Stimulated activated CD4-positive, alpha-beta T cell treated with anti-CD3 and anti-CD28 coated beads, Interleukin-1b, Interleukin-23, amount 100 ng/mL, for 48 hours (primary cell): ENCODE measurements around the gene RAD50.
A peak's percentile ranks its signal among the peaks of the same experiment; 100 is the strongest.
"Not testable (repeated sequence)": the region's sequence is repeated elsewhere in the genome, so short reads cannot be mapped to it uniquely, and the experiment has no call there.

Source experiments
- DNase-seq: peaks from one replicate; pipeline ENCODE4 v3.0.0-alpha.2; 2020

RAD50 gene

DNA sequence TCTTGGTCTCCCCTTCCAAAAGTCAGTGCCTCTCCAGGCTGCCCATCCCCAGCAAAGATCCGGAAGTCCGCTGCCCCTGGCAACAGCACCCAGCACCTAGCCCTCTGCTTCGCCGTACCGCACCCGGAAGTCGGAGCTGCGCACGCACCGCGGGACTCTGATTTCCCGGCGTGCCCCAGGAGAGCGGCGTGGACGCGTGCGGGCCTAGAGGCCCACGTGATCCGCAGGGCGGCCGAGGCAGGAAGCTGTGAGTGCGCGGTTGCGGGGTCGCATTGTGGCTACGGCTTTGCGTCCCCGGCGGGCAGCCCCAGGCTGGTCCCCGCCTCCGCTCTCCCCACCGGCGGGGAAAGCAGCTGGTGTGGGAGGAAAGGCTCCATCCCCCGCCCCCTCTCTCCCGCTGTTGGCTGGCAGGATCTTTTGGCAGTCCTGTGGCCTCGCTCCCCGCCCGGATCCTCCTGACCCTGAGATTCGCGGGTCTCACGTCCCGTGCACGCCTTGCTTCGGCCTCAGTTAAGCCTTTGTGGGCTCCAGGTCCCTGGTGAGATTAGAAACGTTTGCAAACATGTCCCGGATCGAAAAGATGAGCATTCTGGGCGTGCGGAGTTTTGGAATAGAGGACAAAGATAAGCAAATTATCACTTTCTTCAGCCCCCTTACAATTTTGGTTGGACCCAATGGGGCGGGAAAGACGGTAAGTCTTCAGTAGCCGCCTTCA is at the start of gene RAD50:
RAD50 (plus strand) TSS at position 215 of the 715 bp plus-strand sequence; CDS start at position 563, 348 bp downstream.
- peak; percentile 95 for DNase-seq

DNA sequence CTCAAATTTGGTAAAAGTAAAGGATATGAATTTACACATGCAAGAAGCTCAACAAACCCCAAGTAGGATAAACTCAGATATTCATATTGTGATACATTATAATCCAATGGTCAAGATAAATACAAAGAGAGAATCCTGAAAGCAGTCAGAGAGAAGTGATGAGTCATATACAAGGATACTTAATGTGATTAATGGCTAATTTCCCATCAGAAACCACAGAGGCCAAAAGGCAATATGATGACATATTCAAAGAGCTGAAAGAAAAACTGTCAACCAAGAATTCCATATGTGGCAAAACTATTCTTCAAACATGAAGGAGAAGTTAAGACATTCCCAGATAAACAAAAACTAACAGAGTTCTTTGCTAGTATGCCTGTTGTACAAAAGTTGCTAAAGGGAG is 46.7 kb upstream of the RAD50 start:
- DNase-seq: no peak

DNA sequence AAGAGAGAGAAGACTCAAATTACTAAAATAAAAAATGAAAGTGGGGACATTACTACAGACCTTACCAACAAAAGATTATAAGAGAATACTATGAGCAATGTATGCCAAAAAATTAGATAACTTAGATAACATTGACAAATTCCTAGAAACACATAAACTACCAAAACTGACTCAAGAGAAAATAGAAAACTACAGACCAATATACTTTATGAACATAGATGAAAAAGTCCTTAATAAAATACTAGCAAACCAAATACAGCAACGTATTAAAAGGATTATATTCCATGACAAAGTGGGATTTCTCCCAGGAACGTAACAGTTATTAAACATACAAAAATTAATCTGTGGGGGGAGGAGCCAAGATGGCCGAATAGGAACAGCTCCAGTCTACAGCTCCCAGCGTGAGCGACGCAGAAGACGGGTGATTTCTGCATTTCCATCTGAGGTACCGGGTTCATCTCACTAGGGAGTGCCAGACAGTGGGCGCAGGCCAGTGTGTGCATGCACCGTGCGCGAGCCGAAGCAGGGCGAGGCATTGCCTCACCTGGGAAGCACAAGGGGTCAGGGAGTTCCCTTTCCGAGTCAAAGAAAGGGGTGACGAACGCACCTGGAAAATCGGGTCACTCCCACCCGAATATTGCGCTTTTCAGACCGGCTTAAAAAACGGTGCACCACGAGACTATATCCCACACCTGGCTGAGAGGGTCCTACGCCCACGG is 43.0 kb upstream of the RAD50 start:
- not testable (repeated sequence) for DNase-seq

DNA sequence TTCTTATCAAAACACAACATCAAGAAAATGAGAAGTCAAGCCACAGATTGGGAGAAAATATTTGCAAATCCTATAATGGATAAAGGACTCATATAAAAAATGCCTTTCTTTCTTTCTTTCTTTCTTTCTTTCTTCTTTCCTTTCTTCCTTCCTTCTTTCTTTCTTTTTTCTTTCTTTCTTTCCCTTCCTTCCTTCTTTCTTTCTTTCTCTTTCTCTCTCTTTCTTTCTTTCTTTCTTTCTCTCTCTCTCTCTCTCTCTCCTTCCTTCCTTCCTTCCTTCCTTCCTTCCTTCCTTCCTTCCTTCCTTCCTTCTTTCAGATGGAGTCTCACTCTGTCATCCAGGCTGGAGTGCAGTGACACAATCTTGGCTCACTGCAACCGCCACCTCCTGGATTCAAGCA is 34.7 kb upstream of the RAD50 start:
- DNase-seq: not testable (repeated sequence)

DNA sequence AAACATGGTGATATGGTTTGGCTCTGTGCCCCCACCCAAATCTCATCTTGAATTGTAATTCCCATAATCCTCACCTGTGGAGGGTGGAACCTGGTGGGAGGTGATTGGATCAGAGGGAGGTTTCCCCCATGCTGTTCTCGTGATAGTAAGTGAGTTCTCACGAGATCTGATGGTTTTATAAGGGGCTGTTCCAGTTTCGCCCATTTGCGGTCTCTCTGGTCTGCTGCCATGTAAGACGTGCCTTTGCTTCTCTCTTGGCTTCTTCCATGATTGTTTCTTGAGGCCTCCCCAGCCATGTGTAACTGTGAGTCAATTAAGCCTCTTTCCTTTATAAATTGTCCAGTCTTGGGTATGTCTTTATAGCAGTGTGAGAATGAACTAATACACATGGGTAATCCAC is 31.9 kb upstream of the RAD50 start:
- DNase-seq: not testable (repeated sequence)

DNA sequence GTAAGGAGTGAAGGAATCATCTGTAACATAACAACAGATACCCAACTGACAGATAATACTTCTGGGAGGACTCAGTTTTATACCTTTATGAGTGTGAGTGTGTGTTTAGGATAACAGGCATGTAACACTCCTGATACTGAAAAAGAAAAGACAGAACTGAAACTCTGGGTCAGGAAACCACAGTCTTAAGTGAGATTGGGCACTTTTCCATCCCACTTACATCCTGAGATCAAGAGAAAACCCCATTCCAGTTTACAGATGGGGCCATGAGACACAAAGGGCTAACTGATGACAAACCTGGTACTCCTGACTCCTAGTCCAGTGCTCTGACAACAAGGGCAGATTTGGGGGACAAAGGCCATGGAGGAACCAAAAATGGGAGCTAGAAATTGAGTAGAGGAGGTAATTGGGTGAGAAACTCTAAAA is 31.5 kb upstream of the RAD50 start:
- no peak for DNase-seq

DNA sequence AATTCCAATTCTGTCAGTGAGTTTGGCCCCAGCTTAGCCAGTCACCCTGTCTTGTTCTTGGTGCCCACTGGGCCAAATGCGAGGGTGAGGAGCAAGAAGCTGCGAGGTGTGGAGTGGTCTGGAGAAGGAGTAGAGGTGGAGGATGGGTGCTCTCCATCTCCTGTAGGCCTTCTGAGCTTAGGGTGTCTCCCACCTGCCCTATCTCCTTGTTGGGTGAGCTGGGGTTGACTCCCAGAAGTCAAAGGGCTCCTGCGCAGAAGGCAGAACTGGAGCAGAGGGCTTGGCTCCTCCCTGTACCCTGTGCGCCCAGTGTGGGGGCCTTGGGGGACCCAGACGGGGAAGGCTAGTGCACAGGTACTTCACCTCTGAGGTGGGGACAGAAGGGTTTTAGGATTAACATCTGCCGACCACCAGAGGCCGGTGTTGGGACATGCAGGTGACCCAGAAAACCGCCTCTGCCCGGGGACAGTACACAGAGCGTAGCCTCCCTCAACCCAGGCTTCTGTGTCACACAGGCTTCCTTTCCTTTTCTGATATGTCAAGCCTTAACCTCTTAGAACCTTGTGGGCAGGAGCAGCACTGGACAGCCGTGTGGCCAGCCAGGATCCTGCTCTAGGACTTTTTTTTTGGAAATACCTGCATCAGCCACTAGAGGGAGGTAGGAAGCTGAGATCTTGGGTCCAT is 30.3 kb upstream of the RAD50 start:
- peak; percentile 8 for DNase-seq

DNA sequence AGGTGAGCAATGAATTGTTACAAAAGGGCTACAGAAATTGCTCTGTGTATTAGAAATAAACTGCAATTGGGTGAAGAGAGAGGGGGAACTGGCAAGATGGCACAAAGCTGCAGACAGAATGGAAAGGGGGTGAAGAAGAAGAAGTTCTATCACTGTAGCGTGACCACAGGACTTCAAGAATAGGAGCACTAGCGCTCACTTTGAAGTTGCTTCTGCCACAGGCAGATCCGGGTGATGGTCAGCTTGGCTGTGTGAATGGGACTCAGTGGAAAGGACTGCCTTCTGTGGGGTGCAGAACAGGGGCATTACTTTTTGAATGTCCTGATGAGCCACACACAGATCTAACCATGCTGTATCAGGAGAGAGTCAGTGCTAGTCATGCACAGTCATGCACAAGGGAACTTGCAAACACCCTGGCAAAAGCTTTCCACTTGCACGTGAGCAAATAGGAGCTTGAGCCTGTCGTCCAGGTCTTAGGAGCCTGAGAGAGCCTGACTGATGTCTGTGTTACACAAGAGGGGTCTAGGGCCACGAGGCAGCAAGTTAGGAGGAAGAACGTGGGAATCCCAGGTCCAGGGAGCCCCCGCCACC is 29.7 kb upstream of the RAD50 start:
- no peak for DNase-seq

DNA sequence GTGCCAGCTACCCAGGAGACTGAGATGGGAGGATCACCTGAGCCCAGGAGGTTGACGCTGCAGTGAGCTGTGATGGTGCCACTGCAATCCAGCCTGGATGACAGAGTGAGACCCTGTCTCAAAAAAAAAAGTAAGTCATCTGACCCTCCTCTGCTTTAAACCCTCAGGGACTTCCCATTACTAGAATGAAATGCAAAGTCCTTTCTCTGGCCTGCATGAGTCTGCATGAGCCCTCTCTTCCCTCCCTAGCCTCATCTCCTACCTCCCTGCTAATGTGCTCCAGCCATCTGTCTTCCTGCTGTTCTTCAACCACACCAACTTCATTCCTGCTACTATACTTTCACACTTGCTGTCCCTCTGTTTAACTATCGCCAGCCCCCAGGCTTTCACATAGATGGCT is 28.8 kb upstream of the RAD50 start:
- no peak for DNase-seq

DNA sequence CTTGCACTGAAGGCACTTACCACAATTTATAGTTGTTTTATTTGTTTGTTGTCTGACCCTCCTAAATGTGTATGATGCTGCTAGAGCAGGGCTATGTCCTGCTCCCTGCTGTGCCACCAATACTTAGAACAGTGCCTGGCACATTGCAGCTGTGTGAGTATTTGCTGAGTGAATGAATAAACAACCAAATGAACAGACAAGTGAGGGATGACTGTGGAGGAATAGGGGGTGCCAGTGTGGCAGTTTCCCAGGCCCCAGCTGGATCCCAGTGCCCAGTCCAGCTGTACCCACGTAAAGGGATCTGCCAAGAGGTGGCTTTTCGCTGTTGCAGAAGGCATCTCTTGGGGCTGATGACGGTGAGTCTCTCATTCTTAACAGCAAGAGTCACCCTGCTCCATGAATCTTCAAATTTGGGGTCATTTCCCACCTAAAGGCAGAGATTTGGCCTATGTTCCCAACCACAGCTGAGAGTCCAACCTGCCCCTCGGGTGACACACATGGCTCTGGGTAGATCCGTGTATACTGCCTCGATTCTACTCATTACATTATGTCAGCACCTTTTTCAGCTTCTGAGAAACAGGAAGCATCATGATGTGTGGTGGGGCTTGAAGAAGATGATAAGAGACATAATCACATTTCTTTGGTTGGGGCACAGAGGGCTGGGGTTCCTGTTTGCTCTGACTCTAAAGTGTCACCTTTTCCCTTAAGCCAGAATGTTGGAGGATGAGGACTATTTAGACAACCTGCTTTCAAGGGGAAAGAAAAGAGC is 27.7 kb upstream of the RAD50 start:
- DNase-seq: no peak

DNA sequence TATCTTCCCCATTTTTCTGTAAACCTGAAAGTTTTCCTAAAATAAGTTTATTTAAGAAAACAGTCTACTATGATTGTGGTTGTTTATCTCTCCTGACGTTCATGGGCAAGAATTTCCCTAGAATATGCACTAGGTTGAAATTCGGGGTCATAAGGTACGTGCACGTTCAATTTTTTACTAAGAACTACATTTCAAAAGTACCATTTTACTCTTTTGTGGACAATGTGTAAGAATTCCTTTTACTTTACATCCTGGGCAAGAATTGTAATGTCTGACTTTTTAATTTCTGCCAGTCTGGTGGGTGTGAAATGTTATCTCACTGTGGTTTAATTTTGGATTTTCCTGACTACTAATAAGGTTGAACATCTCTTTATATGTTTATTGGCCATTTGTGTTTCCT is 25.8 kb upstream of the RAD50 start:
- DNase-seq: no peak

DNA sequence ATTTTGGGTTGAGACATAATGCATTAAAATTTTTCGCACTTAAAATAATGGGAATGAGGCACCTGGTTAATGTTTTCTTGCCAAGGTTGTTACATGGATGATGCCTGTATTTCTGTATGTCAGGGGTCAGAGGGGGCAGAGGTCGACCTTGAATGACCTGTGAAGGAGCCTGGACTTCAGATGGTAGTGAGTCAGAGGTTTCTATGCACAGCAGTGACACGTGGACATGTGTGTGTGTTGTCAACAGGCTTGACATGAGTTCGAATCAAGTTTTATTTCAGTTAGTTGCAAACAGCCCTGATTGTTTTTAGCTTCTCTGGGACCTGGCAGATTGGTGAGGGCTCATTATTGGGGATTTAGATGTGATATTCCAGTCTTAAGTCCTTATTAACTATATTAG is 17.1 kb upstream of the RAD50 start:
- DNase-seq: no peak

DNA sequence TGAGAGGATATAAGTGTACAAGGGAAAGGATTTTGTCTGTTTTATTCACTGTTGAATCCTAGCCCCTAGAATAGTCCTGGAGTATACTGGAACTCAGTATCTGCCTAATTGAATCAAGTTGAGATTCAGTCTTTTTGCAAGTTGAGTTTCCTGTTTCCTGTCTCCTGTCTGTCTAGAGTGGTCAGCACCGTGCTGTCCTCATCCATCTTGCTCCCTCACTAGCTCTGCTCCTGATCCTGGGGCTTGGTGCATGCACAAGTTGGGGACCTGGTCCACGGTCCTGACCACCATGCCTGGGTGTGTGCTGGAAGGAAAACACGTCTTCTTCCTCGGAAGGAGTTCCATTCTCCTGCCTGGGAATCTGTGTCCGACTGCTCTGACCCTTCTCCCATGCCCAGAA is 16.6 kb upstream of the RAD50 start:
- DNase-seq: no peak

DNA sequence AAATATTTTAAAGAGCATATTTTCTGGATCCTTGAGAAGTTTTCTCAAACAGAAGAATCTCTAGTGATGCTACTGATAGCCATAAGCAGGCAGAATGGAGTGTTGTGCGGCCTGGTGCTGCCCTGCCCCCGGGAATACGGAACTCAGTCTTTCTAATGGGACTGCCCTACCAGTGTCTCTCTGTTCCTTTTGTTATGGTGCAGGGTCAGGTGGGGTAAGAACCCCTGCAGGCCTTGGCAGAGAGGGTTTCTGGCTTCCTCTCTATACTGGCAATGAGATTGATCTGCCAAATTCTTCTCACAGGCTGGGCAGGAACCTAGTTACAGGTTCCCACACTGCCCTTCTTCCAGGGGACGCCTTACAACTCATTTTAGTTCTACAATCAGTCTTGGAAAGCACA is 16.0 kb upstream of the RAD50 start:
- no peak for DNase-seq

DNA sequence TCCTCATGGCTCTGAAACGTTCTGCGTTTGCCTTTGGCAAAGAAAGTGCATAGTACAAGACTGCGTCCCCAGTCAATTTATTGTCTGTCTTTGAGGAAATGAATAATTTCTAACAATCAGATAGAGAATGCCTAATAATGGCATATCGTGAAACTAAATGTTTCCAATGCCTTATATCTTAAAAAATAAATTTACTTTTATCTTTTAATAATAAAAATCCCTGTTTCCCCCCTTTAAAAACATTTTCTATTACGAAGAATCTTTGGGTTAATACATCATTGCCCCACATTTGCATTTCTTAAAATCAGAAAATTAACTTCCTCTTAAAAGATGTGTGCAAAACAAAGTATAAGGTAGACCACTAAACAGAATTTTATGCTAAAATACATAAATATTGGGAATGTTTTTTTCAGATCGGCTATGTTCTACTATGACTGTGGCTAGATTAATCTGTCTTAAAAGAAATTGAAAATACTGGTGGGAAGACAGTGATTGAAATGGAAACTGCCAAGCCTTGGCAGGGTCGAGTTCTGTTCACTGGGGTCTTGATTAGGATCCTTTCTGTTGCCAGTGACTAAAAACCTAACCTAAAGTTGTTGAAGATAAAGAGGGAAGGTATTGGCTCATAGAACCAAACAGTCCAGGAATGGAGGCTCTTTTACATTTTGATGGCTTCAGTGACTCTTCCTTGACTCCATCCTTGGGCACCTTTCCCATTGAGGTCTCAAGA is 13.1 kb upstream of the RAD50 start, which contains the start of gene IL5:
IL5 (minus strand) TSS at position 51 of the 730 bp plus-strand sequence; CDS start at position 7, 44 bp downstream.
- DNase-seq: no peak

DNA sequence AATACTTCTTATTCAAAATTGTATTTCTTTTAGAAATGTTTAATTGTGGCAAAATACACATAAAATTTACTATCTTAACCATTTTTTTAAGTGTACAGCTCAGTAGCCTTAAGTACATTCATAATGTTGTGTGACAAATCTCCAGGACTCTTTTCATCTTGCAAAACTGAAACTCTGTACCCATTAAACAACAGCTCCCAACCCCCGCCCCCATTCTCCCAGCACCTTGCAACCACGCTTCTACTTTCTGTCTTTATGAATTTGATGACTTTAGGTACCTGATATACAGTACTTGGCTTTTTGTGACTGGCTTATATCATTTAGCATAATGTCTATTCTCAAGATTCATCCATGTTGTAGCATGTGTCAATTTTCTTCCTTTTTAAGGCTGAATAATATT is 10.7 kb upstream of the RAD50 start:
- DNase-seq: peak; percentile 75

DNA sequence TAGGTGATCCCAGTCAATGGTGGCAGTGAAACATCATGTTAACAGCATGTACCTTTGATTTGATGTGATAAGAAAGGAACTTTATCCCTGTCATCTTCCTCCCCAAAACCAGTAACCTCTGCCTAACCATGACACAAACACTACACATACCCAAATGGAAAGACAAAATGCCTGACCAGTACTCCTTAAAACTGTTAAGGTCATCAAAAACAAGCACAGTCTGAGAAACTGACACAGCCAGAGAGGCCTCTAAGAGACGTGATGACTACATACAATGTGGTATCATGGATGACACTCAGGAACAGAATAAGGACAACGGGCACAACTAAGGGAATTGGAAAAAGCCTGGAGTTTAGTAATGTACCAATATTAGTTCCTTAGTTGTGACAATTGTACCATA is 9.5 kb upstream of the RAD50 start:
- no peak for DNase-seq

DNA sequence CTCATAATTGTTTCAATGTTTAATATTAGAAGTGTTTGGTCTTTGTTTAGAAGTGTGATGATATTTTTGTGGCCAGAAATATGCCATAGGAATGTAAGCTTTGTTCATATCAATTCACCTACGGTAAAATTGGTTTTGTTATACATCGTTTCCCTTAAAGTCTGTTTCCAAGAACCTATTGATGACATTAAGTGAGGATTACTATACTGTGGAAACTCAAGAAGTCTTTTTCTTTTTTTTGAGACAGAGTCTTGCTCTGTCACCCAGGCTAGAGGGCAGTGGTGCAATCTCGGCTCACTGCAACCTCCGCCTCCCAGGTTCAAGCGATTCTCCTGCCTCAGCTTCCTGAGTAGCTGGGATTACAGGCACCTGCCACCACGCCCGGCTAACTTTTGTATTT is 7.9 kb upstream of the RAD50 start:
- DNase-seq: not testable (repeated sequence)

DNA sequence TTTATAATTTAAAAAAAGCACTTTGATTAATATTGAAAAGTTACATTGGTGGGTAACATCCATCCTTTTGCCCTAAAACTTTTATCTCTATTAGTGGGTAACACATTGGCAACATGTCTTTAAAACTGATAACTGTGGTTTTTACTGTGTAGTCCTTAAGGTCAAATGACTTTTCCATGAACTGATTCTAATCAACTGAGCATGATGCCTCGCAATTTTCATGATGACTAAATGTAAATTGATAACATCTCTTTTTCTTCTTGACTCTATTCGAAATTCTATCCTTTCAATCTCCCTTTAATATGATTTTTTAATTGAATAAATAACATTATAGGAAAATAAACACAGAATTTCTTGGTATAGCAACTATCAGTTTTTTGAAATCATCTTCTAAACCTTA is 7.2 kb upstream of the RAD50 start:
- DNase-seq: no peak

DNA sequence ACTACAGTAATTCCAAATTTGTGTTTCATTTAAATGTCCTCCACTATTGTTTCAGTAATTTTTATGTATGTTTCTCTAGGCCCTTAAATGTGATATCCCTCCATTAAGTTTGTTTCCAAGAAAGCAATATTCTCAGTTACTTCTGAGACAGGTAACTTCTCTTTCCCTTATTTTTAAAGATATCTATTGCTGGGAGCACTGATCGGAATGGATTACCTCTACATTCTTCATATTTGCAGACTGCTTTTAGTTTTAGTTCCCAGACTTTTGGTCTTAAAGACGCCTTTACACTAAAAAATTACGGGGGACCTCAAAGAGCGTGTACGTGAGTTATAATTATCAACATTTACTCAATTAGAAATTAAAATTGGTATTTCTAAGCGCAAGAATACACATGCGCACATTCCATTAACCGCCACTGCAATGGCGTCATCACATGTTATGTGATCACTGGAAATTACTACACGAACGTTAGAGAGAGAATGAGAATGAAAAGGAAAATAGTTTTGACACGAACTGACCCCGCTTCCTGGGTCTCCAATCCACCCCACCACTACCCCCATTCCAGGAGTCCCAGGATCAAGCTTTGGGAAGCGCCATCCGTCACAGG is 519 bp upstream of the RAD50 start:
- DNase-seq: no peak

DNA sequence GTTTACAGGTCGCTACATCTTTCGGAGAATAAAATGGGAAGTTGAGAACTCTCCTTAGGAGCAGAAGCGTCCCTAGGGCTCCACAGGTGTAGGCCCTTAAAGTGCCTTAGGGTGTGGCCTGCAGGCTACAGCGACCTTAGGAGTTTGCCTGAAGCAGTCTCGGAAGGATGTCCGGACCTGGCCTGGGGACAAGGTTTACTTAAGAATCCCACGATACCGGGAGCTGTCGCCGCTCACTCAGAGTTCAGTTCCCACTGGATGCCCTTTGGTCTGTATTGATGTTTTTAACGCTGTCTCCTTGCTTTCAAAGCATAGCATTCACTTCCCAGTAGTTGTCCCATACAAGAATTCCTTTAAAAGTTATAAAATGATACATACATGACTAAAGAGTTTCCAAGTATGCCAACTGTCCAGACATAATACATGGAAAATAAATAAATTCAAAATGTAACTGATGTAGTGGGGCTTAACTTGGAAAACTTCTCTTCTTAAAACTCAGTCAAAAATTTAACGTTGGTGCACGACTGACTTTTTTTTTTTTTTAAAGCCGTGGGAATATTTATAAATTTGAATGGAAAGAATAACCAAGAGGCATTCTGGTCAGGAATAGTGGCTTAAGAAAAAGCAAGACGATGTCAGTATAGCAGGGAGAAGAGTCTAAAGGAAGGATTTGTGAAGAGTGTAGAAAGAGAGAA is 848 bp downstream of the RAD50 start:
- DNase-seq: peak; percentile 30
